GM12878 (cell line): ENCODE measurements around the gene TRAPPC2B. TPM values are rescaled to one million over a fixed set of nuclear protein-coding genes. Genes with fewer than 3 reads are reported as not detected.

ENCODE experiments used
- BHLHE40 ChIP-seq, 2 experiments: fragments of 450-650 bp in 1 of 2; IDR thresholded peaks; 2 replicates each; pipeline ENCODE4 v1.6.1; 2011 to 2017; ENCODE audit warnings: low read depth in 2 of 2, borderline replicate concordance in 1 of 2, improper control_type of control experiment in 1 of 2, low read length in 1 of 2, mild to moderate bottlenecking in 1 of 2
- CBX5 ChIP-seq: sonication (generic); IDR thresholded peaks from 2 replicates; pipeline ENCODE4 v1.6.1; 2016; ENCODE audit warnings: low read depth, moderate library complexity, mild to moderate bottlenecking, inconsistent platforms
- CREB1 ChIP-seq: IDR thresholded peaks from 2 replicates; pipeline ENCODE4 v1.6.1; 2012; ENCODE audit warnings: low read depth, mild to moderate bottlenecking, inconsistent platforms
- LARP7 ChIP-seq: fragments of 450-650 bp; IDR thresholded peaks from 2 replicates; pipeline ENCODE4 v1.6.1; 2017; ENCODE audit warnings: mild to moderate bottlenecking
- MTA3 ChIP-seq: IDR thresholded peaks from 2 replicates; pipeline ENCODE4 v1.6.1; 2012; ENCODE audit warnings: low read length, inconsistent platforms, borderline replicate concordance
- MYB ChIP-seq: fragments of 150-350 bp; IDR thresholded peaks from 2 replicates; pipeline ENCODE4 v1.6.1; 2014; ENCODE audit warnings: mild to moderate bottlenecking, low read depth, low read length, borderline replicate concordance
- NFYA ChIP-seq: IDR thresholded peaks from 2 replicates; pipeline ENCODE4 v1.6.1; 2011; ENCODE audit warnings: low read depth, mild to moderate bottlenecking, low read length, improper control_type of control experiment, borderline replicate concordance
- PAX5 ChIP-seq: IDR thresholded peaks from 2 replicates; pipeline ENCODE4 v1.6.1; 2011; ENCODE audit warnings: low read depth, low read length, borderline replicate concordance
- RB1 ChIP-seq: fragments of 450-650 bp; formaldehyde crosslinking; IDR thresholded peaks from 2 replicates; pipeline ENCODE4 v1.6.1; 2017; ENCODE audit warnings: mild to moderate bottlenecking, borderline replicate concordance
- RCOR1 ChIP-seq: conservative IDR thresholded peaks from 2 replicates; pipeline ENCODE4 v1.6.1; 2012; ENCODE audit warnings: low read depth, low read length, improper control_type of control experiment
- SMARCA5 ChIP-seq: fragments of 450-650 bp; IDR thresholded peaks from 2 replicates; pipeline ENCODE4 v1.6.1; 2017; ENCODE audit warnings: mild to moderate bottlenecking
- SREBF2 ChIP-seq: IDR thresholded peaks from 2 replicates; pipeline ENCODE4 v1.6.1; 2012; ENCODE audit warnings: mild to moderate bottlenecking, low read length
- SRF ChIP-seq, 2 experiments: IDR thresholded peaks; 2 replicates each; pipeline ENCODE4 v1.6.1; 2011; ENCODE audit warnings: low read depth in 2 of 2, low read length in 2 of 2, mild to moderate bottlenecking in 1 of 2, moderate library complexity in 1 of 2
- TCF3 ChIP-seq: IDR thresholded peaks from 2 replicates; pipeline ENCODE4 v1.6.1; 2012; ENCODE audit warnings: low read depth, mild to moderate bottlenecking, low read length, borderline replicate concordance; ENCODE audit not compliant: insufficient read depth
- YY1 ChIP-seq: IDR thresholded peaks from 2 replicates; pipeline ENCODE4 v1.6.1; 2011; ENCODE audit warnings: low read depth, mild to moderate bottlenecking, low read length
- polyA plus RNA-seq, 11 experiments: library from polyadenylated mRNA; depleted of rRNA in 4 of 11; unstranded in 6 of 11; stranded (reverse) in 5 of 11; fragments of >200 nt; fragmentation: Nextera tagmentation in 4 of 11; fragmentation: Illumina TruSeq in 1 of 11; extraction: Ambion mirVana in 4 of 11; extraction: Trizol in 1 of 11; gene quantifications; 1 replicate in 1 of 11; 2 replicates in 10 of 11; pipeline versions ENCODE4 v1.2.1 to v1.2.3, GENCODE V29; 2011 to 2016; ENCODE audit warnings: inconsistent platforms in 2 of 11, missing spikeins in 2 of 11, low read depth in 1 of 11
- total RNA-seq, 4 experiments: library from RNA; depleted of rRNA in 3 of 4; stranded (reverse); fragments of >200 nt in 3 of 4; fragmentation: Illumina TruSeq in 1 of 4; extraction: Trizol in 1 of 4; gene quantifications; 2 replicates each; pipeline versions ENCODE4 v1.2.1 to v1.2.3, GENCODE V29; 2013 to 2021
- TF ChIP-seq, protein P1 (sequence below): fragments of 450-650 bp; formaldehyde crosslinking; IDR thresholded peaks from 2 replicates; pipeline ENCODE4 v1.4.0; 2020; ENCODE audit warnings: mild to moderate bottlenecking, moderate library complexity
- TF ChIP-seq, protein P2 (sequence below): fragments of 450-650 bp; IDR thresholded peaks from 2 replicates; pipeline ENCODE4 v1.6.1; 2016; ENCODE audit warnings: mild to moderate bottlenecking
- TF ChIP-seq, protein P3 (sequence below): fragments of 450-650 bp; conservative IDR thresholded peaks from 2 replicates; pipeline ENCODE4 v1.6.1; 2017; ENCODE audit warnings: mild to moderate bottlenecking, moderate library complexity
- TF ChIP-seq, protein P4 (sequence below): fragments of 450-650 bp; IDR thresholded peaks from 2 replicates; pipeline ENCODE4 v1.6.1; 2017; ENCODE audit warnings: mild to moderate bottlenecking, moderate library complexity

The TRAPPC2B gene
- total and polyA plus RNA-seq, 10 of the 15 experiments (the other 5 are each of a cell fraction or from before 2014, with no cell fraction given): 10.6 to 86.4 (median 25.6) TPM

DNA sequence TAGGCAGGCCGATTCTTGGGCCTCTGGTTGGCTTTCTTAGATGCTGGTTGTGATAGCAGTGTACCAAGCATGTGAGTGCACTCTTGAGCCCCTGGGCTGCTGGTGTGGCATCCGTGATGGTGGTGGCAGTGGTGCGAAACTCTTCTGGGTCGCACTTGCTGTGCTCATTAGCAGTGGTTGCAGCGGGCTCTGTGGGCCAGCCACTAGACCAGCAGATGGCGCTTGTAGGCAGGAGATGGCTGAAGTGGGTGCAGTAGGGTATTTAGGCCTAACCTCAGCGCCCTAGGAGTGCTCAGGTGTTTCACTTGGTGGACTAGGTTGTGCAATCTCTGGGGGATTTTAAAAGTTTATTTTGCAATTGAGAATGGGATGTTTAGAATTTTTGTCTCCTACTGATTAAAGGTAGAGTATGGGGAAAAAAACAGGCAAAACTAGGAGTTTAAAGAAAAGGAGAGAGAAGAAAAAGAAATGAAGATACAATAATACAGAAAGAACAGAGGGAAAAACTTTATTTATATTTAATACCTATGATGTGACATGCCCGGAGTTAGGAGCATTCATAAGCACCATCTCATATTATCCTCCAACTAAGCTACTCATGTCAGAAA, 43.3 kb downstream of the TRAPPC2B start (continued):
- TF ChIP-seq SRF (IDR thresholded peaks at IDR 0.05; ENCODE audit: low read depth in 2 of 2, low read length in 2 of 2) (no peak), CREB1 (no peak), MTA3 (no peak), NFYA (no peak), RB1 (no peak), RCOR1 (no peak), BHLHE40 (IDR thresholded peaks at IDR 0.05; ENCODE audit: borderline replicate concordance in 1 of 2, low read depth in 2 of 2, low read length in 1 of 2) (peak in 1 of 2 experiments; percentile 38; a peak in 1 of 4 replicates), CBX5 (no peak), YY1 (peak; percentile 71; the same call in 1 of the 2 replicates), TCF3 (no peak), LARP7 (no peak), SMARCA5 (peak; percentile 64; the same call in 1 of the 2 replicates), SREBF2 (no peak), MYB (no peak), PAX5 (0 out of 2 replicates have a peak, but pooled peaks have one; percentile 24)
- TF ChIP-seq, protein P1, sequence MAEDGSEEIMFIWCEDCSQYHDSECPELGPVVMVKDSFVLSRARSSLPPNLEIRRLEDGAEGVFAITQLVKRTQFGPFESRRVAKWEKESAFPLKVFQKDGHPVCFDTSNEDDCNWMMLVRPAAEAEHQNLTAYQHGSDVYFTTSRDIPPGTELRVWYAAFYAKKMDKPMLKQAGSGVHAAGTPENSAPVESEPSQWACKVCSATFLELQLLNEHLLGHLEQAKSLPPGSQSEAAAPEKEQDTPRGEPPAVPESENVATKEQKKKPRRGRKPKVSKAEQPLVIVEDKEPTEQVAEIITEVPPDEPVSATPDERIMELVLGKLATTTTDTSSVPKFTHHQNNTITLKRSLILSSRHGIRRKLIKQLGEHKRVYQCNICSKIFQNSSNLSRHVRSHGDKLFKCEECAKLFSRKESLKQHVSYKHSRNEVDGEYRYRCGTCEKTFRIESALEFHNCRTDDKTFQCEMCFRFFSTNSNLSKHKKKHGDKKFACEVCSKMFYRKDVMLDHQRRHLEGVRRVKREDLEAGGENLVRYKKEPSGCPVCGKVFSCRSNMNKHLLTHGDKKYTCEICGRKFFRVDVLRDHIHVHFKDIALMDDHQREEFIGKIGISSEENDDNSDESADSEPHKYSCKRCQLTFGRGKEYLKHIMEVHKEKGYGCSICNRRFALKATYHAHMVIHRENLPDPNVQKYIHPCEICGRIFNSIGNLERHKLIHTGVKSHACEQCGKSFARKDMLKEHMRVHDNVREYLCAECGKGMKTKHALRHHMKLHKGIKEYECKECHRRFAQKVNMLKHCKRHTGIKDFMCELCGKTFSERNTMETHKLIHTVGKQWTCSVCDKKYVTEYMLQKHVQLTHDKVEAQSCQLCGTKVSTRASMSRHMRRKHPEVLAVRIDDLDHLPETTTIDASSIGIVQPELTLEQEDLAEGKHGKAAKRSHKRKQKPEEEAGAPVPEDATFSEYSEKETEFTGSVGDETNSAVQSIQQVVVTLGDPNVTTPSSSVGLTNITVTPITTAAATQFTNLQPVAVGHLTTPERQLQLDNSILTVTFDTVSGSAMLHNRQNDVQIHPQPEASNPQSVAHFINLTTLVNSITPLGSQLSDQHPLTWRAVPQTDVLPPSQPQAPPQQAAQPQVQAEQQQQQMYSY: no peak
- TF ChIP-seq, protein P2, sequence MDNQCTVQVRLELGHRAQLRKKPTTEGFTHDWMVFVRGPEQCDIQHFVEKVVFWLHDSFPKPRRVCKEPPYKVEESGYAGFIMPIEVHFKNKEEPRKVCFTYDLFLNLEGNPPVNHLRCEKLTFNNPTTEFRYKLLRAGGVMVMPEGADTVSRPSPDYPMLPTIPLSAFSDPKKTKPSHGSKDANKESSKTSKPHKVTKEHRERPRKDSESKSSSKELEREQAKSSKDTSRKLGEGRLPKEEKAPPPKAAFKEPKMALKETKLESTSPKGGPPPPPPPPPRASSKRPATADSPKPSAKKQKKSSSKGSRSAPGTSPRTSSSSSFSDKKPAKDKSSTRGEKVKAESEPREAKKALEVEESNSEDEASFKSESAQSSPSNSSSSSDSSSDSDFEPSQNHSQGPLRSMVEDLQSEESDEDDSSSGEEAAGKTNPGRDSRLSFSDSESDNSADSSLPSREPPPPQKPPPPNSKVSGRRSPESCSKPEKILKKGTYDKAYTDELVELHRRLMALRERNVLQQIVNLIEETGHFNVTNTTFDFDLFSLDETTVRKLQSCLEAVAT: 0 out of 2 replicates have a peak, but pooled peaks have one; percentile 31
- TF ChIP-seq, protein P3, sequence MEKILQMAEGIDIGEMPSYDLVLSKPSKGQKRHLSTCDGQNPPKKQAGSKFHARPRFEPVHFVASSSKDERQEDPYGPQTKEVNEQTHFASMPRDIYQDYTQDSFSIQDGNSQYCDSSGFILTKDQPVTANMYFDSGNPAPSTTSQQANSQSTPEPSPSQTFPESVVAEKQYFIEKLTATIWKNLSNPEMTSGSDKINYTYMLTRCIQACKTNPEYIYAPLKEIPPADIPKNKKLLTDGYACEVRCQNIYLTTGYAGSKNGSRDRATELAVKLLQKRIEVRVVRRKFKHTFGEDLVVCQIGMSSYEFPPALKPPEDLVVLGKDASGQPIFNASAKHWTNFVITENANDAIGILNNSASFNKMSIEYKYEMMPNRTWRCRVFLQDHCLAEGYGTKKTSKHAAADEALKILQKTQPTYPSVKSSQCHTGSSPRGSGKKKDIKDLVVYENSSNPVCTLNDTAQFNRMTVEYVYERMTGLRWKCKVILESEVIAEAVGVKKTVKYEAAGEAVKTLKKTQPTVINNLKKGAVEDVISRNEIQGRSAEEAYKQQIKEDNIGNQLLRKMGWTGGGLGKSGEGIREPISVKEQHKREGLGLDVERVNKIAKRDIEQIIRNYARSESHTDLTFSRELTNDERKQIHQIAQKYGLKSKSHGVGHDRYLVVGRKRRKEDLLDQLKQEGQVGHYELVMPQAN: no peak
- TF ChIP-seq, protein P4, sequence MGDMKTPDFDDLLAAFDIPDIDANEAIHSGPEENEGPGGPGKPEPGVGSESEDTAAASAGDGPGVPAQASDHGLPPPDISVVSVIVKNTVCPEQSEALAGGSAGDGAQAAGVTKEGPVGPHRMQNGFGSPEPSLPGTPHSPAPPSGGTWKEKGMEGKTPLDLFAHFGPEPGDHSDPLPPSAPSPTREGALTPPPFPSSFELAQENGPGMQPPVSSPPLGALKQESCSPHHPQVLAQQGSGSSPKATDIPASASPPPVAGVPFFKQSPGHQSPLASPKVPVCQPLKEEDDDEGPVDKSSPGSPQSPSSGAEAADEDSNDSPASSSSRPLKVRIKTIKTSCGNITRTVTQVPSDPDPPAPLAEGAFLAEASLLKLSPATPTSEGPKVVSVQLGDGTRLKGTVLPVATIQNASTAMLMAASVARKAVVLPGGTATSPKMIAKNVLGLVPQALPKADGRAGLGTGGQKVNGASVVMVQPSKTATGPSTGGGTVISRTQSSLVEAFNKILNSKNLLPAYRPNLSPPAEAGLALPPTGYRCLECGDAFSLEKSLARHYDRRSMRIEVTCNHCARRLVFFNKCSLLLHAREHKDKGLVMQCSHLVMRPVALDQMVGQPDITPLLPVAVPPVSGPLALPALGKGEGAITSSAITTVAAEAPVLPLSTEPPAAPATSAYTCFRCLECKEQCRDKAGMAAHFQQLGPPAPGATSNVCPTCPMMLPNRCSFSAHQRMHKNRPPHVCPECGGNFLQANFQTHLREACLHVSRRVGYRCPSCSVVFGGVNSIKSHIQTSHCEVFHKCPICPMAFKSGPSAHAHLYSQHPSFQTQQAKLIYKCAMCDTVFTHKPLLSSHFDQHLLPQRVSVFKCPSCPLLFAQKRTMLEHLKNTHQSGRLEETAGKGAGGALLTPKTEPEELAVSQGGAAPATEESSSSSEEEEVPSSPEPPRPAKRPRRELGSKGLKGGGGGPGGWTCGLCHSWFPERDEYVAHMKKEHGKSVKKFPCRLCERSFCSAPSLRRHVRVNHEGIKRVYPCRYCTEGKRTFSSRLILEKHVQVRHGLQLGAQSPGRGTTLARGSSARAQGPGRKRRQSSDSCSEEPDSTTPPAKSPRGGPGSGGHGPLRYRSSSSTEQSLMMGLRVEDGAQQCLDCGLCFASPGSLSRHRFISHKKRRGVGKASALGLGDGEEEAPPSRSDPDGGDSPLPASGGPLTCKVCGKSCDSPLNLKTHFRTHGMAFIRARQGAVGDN: no peak
